ENCODE results near the gene APLP2.
"Not testable (repeated sequence)": the region's sequence is repeated elsewhere in the genome, so short reads cannot be mapped to it uniquely, and the experiment has no call there.

Gene APLP2

DNA sequence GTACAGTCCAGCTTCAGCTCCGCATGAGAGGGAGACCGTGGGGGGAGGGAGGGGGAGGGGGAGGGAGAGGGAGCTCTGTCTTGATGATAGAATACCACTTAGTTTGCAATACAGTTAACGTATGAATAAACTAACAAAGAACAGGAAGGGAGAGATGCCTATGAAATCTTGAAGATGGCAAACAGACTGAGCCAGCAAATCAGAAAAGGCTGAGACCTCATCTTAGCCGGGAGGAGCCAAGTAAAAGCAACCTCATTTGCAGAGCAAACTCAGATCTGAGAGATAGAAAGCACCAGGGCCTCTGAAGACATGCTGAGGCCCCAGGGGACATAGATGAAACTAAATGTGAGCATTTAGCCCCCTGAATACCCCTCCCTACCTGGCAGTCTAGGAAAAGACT is 23.0 kb downstream of the APLP2 start:
- no peak for DNase-seq

DNA sequence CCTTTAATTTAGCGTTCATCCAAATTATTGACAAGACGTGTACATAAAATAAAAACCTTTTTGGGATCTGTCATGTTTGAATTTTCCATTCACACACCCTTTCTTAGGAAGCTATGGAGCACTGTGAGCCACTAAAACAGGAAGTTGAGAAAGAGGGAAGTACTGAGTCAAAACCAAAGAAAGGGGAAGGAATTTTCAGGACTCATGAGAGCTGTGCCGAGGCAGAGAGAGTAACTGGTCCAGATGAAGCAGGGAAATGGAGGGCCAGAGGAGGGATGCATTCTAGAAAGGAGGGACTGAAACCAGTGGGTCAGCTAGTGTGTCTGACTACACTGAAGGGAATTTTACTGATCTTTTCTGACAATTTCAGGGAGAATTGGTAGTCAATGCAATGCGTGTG is 24.9 kb downstream of the APLP2 start:
- no peak for DNase-seq

DNA sequence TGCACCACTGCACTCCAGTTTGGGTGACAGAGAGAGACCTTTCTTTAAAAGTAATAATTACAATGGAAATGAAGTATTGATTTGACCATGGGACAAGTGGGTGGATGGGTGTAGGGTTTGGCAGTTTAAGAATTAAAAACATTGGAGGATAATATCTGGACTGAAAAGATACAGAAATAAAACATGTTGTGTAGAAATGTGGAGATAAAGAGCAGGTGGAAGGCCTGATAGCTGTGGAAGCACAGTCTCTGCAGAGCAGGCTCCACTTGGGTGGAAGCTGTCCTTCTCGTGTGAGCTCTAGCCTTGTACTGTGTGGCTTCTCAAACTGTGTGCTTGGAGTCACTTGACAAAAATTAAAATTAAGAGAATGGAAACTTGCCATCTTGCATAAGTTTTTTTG is 25.6 kb downstream of the APLP2 start:
- no peak for DNase-seq

DNA sequence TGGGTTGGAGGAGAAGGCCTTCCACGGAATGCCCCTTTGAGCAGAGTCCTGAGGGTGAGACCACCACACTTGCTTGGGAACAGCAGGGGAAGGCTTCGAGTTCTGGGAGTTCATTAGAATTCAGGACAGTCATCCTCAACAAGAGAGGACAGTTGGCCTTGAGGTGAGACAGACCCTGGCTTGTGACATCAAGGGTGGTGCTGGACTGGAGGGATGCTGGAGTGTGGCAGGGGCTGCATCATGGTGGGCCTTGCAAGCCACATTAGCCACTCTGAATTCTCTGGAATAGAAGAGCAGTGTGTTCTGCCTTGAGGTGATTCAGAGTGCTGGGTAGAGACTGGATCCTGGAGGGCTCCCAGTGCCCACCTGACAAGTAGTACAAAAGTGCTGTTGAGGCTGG is 26.3 kb downstream of the APLP2 start:
- no peak for DNase-seq

DNA sequence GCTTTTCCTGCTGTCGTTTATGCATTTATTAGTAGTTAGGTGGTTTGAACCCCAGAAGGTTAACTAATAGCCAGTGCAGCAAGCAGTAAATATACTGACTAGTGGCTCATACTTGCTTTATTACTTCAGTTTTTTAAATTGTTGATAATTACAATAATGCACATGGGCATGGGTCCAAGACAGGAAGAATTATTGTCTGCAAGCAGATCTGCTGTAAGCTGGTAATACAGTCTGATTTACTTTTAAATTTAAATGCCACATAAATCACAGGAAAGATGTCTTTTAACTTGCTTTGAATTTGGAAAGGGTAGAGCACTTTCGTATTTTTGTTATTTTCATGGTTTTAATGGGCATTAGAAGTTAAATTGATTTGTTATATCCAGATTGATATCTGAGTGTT is 27.1 kb downstream of the APLP2 start:
- no peak for DNase-seq

DNA sequence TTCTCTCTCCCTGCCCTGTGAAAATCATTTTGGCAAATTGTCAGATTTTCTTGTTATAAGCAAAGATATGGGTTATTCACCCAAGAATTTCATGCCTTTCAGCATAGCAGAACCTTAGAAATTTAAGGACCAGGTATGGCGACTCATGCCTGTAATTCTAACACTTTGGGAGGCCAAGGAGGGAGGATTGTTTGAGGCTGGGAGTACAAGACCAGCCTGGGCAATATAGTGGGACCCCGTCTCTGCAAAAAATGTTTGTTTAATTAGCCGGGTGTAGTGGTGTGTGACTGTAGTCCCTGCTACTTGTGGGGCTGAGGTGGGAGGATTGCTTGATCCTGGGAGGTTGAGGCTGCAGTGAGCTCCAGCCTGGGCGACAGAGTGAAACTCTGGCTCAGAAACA is 27.6 kb downstream of the APLP2 start:
- DNase-seq: no peak

DNA sequence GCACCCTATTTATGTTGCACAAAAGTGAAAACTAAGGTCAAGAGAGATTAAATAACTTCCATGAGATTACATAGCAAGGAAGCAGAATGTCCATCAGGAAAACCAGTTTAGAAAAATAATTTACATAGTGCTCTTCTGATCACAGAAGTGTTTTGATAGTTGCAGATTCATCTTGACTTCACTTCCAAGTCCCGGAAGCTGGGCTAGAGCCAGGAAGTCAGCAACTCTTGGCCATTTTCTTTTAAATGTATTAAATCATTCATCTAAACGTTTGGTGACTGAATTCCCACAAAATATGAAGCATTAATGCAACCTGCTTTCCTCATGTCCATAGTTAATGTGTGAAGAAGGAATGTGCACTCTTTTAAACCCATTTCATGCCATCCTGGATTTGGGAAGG is 29.7 kb downstream of the APLP2 start:
- DNase-seq: no peak

DNA sequence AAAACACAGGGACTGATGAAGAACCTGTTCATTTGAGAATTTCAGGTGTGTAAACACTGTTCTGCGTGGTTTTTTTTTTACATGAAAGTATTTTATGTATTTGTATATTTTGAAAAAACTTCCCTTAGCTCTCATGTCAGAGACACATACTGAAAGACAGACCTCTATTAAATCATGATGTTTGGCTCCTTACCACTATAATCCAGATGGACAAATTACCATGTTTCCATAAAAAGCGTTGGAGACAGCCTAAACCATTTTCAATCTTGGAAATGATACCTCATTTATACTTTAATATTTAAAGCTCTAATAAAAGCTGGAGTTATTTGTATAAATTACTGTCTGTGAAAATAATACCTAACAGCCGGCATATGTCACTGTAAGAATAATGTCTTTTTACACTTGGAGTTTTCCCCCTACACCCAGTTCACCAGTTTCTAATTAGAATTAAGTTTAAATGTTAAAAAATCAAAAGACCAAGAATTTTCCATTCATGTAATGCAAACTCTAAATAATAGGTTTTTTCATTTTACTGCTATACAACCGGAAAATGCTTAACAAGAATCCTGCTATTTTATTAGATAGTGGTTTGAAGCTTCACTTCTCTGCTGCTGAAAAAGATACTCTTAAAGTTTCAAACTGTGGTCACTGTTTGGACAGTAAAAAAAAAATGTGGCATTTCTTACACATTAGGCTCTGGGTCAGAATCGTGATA is 30.8 kb downstream of the APLP2 start:
- DNase-seq: no peak

DNA sequence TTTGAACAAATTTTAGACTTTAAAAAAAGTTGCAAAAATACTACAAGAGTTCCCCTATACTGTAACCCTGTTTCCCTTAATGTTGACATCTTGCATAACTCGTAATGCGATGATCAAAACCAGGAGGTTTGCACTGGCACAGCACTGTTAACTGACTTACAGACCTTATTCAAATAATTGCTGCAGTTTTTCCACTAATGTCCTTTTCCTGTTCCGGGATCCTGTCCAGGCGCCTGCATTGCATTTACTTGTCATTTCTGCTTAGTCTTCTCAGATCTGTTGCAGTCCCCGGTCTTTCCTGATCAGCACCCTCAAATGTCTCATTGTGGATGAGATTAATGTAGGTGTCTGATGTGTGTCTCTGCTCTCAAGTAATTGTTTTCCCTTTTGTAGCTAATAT is 32.0 kb downstream of the APLP2 start:
- no peak for DNase-seq

DNA sequence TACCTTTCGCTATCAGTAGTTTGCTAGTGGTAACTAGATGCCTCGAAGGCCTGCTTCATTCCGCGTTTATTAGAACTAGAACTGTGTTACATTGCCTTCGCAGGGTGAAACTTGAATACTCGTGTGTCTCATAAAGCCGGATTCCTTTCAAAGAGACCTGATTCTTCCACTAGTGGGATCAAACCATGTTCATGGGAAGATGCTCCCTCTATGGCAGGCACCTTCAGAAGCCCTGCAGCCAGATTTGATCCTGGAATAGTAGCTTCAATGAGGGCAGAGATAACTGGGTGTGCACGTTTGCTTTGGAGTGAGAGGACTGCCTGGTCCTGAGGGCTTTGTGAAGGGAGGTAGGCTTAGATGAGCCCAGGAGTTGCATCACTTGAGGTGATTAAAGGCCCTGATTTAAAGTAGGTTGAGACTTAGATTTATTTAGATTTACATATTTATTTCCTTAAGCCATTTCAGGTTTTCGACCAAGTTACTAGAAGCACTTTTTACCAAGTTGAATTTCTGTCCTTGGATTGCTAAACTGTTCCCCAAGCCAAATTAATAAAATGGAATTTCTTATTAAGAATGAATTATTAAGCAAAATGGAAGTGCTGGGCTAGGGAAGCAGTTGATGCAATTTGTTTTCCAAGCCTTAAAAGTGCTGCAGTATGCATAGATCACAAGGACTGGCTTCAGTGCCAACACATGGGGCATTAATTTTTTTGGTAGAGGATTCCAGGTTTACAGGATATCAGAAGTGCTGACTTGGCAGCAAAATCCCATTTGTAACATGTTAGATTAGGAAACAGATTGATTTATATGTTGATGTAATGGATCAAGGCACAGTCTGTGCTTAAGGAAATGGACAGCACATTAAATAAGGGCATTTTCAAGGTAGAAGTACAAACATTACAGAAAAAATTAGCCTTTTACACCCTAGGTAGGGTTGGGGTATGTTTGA is 32.9 kb downstream of the APLP2 start:
- no peak for DNase-seq

DNA sequence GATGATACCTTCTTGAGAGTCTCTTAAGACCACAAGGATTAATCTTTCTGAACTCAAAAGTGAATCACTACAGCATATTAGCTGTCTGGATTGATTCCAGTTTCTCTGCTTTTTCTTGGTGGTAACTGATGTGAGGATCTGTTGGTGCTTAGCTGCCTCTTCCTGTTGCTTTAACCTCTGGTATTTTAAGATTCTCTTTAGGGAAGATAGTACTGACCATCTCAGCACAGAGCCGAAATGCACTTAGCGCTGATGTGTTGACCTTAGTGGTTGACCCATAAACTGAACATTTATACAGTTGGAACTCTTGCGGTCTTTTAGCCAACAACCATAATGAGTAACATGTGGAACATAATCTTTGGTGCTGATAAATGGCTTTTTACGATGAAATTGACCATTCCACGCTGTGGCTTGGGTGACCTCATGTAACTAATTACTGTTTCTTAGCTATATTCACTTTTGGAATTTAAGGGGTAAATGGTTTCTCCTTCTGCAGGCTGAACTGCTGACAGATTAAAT is 33.7 kb downstream of the APLP2 start:
- no peak for DNase-seq

DNA sequence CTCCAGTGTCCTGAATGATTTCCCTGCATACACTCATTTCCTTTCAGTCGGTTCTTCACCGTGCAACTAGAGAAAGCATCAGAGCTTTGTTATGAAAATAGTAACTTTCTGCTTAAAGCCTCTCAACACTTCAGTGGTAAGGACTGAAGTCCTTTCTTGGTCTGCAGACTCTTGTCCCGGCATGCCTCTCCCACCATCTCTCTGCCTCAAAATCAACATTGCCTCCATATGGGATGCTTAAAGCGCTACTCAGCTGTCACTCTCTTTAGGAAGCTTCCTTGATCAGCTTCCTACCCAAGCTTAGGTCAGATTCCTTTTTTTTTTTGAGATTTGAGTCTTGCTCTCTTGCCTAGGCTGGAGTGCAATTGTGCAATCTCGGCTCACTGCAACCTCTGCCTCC is 36.7 kb downstream of the APLP2 start:
- no peak for DNase-seq

DNA sequence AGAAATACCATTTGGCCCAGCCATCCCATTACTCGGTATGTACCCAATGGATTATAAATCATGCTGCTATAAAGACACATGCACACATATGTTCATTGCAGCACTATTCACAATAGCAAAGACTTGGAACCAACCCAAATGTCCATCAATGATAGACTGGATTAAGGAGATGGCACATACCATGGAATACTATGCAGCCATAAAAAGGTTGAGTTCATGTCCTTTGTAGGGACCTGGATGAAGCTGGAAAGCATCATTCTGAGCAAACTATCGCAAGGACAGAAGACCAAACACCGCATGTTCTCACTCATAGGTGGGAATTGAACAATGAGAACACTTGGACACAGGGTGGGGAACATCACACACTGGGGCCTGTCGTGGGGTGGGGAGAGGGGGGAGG is 39.0 kb downstream of the APLP2 start:
- DNase-seq: not testable (repeated sequence)

DNA sequence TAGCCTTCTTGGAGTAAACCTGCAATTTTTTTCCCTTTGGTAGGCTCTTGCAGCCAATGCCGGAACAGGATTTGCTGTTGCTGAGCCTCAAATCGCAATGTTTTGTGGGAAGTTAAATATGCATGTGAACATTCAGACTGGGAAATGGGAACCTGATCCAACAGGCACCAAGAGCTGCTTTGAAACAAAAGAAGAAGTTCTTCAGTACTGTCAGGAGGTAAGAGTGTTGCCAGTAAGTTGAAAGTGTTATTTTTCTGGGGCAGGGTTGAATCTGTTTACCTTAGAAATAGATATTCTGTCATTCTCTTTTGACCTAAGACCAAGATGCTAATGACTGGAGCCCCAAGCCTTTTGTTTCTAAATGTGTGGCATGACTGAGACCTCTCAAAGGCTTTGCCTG is 39.7 kb downstream of the APLP2 start:
- no peak for DNase-seq

DNA sequence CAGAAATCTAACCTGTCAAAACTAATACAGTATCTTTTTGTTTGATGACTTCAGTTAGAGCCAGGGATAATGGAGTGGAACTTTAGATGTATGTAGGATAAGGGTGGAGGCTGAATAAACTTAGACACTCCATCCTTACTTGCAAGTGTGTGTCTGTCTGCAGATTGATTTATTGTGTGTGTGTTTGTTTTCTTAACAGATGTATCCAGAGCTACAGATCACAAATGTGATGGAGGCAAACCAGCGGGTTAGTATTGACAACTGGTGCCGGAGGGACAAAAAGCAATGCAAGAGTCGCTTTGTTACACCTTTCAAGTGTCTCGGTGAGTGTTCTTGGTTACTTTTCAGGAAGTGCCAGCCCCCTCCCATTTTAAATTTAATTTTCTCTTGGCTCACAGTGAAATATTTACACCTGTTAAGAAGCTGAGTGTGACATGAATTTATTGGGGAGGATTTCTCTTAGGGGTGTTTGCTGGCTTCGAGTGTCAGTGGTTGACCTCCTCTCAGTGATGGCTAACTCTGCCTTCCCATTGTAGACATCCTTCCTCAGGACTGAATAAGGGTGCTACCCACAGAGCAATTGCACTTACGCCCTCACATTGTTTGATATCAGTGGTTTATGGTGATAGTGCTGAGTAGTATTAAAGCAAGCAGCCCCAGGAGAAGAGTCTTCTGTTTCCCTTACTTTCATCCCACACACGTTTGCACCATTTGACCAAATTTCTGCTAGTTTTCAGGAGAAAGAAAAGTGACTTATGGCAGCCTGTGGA is 40.8 kb downstream of the APLP2 start:
- no peak for DNase-seq

DNA sequence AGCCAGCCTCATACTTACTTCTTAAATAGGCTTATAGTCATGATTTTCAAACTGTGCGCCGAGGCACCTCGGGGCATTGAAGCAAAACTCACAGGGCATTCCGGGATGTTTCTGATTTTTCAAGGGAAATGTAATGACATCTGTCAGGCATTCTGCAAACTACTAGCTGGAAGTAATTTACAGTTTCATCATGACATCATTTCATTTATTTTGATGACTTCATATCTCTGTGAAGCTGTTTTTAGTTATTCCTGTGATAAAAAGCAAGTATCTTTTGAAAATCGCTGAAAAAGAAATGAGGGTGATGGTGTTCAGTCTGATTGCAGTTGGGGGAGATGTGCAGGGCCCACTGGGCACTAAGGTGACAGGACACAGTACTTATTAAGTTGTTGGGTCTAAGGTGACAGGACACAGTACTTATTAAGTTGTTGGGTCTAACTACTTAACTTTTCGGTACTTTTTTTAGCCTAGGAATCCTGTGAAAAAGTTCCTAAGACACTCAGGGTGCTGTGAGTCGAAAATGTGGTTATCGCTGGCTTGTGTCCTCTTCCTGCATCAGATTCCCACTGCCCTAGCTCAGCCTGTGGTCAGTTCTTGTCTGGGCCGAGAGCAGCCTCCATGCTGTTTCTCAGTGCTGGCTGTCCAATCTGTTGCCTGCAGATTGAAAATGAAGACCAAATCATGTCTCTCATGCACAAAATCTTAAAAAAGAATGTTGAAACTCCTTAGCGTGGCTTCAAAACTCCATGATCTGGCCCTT is 42.6 kb downstream of the APLP2 start:
- DNase-seq: no peak

DNA sequence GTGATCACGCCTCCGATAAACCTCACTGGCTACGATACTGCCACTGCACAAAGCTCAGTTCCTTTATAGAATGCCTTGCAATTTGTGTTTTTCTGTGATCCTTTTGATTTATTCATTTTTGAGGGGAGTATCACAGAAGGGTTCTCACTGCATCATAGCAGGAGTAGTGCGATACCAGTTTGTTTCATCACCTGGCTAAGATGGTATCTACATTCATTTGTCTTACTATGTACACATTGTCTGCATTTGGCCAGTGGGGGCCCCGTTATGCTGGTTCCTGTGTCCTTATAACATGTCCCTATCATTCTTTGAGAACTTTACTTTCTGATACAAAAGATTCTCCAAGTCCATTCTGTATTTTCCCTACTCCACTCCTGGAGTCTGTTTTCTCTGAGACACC is 44.6 kb downstream of the APLP2 start:
- no peak for DNase-seq

DNA sequence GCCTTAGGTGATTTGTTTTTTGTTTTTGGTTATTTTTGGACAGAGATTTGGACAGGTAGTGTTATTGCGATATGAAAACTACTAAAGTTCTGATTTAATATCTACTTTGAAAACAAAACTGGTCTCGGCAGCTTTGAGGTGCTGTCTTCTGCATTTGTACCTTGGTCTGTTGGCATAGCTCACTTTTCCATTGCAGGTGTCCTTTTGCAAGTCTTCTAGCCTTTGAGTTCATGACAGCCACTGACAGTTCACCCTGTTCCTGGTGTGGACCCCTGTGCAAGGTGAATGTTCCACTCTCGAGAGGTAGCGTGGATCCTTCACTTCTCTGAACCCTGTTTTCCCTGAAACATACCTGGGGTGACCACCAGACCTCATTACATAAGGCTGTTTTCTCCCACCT is 45.0 kb downstream of the APLP2 start:
- no peak for DNase-seq

DNA sequence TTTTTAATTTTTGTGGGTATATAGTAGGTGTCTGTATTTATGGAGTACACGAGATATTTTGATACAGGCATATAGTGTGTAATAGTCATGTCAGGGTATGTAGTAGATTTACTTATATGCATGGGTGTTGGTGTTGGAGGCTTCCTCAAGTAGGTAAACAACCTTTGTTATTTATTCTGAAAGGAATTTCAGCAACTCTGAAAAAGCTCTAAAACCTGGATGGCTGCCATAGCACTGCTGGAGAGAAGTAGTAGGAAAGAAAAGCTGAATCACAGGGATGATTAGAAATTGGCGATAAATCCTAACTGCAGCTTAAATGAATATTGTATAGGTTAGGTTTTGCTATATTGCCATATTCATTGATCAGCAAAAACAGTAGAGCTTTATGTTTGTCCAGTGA is 45.5 kb downstream of the APLP2 start:
- DNase-seq: no peak

DNA sequence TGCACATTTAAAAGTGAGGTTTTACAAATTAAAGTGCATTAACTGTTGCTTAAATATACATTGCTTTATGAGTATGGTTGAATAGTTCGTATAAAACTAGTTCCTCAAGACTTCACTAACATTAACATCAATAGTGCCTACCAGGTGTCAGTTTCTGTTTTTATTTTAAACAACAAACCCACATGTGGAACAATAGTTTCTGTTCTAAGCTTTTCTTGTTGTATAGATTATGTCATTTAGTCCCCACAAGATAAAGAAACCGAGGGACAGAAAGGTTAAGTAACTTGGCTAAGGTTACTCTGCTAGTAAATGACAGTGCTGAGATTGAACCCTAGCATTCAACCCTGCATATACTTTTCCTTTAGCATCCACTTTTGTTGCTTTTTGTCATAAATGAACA is 48.5 kb downstream of the APLP2 start:
- DNase-seq: no peak

DNA sequence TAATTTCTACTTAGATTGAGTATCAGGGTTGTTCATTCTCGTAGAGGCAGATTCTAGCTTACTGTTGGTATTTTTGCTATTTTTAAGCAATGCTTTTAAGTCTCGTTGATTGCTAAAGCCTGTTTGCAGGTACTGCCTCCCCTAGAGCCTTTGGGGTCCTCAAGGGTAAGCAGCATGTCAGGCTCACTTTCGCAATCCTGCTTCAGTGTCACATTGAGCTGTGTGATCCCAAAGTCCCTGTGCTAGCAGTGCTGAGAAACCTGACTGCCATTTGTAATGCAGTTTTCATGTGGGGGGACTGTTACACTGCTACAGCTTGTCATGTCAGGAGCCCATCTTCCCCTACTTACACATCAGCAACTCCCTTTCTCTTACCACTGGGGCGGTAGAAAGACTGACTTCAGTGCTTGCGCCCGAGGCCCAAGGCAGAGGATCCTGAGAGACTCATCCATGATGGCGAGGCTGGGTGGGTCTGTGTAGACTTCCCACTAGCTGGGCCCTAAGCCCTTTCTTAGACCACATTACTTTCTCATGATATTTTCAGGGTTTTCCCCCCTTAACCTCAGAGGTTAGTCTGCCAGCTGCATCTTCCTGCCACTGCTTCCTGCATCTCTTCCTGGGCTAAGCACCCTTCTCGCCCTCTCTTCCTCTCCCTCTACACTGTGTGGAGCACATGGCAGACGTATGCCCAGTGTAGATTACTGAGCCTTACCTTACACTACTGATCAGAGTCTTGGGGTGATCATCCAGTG is 49.1 kb downstream of the APLP2 start:
- no peak for DNase-seq

DNA sequence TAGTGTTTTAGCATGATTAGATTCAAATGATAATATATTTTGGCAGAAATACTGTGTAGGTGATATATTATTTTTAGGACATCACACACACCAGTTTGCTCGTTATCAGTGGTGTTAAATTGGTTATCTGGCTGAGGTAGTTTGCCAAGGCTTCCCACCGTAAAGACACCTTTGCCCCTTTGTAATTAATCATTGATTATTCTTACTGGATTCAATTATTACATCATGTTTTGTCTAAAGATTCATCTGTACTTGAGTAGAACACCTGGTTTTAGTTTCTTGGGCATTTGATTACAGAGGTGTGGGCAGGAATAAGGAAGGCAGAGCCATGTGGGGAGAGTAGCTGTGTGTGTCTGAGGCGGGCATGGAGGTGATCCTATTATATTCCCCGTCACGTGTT is 50.4 kb downstream of the APLP2 start:
- no peak for DNase-seq
